GM12864 (cell line): ENCODE results near the gene WDR59.
"Not testable (repeated sequence)": the region's sequence is repeated elsewhere in the genome, so short reads cannot be mapped to it uniquely, and the experiment has no call there.

Source experiments
- DNase-seq: peaks from one replicate; pipeline ENCODE4 v3.0.0-alpha.2; 2011; ENCODE audit warnings: low read depth
- H3K4me3 ChIP-seq: 2 replicates; pipeline ENCODE4 v1.5.1; 2011; ENCODE audit warnings: mild to moderate bottlenecking, low read depth, low read length, control low read depth
- TF ChIP-seq, protein P1 (sequence below): IDR thresholded peaks from 2 replicates; pipeline ENCODE4 v1.5.1; 2011; ENCODE audit warnings: low read depth, mild to moderate bottlenecking, moderate library complexity, low read length, control low read depth, inconsistent platforms; ENCODE audit errors: missing control alignments

WDR59 gene, protein sequence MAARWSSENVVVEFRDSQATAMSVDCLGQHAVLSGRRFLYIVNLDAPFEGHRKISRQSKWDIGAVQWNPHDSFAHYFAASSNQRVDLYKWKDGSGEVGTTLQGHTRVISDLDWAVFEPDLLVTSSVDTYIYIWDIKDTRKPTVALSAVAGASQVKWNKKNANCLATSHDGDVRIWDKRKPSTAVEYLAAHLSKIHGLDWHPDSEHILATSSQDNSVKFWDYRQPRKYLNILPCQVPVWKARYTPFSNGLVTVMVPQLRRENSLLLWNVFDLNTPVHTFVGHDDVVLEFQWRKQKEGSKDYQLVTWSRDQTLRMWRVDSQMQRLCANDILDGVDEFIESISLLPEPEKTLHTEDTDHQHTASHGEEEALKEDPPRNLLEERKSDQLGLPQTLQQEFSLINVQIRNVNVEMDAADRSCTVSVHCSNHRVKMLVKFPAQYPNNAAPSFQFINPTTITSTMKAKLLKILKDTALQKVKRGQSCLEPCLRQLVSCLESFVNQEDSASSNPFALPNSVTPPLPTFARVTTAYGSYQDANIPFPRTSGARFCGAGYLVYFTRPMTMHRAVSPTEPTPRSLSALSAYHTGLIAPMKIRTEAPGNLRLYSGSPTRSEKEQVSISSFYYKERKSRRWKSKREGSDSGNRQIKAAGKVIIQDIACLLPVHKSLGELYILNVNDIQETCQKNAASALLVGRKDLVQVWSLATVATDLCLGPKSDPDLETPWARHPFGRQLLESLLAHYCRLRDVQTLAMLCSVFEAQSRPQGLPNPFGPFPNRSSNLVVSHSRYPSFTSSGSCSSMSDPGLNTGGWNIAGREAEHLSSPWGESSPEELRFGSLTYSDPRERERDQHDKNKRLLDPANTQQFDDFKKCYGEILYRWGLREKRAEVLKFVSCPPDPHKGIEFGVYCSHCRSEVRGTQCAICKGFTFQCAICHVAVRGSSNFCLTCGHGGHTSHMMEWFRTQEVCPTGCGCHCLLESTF

DNA sequence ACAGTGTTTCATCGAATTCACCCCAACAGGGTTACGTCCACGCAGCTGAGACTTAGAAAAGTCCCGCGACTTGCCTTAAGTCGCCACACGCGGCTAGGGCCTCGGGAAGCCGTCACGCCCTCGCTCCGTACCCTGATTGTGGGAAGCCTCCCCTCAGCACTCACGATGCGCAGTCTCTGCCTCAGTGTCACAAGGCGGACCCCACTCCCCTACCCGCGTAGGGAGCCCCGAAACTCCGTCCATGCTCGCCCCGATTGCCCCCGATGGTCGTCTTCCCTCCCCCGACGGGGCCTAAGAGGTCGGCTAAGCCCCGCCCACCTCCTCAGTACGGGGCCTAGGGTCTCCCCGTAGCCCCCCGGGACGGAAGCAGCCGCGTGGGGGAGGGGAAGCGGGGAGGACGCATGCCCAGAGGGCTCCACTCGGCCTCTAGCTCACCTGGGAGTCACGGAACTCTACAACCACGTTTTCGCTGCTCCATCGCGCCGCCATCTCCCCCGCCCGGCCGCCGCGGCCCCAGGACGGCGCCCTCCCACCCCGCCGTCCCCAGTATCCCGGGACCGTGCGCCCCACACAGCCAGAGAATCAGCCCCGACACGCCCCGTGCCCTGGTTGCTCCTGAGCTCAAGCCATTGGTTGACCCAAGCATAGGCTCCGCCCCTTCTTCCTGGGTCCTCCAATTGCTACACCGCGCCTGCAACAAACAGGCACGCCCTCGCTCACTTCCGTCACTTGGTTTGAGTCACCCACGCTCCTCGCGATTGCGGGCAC lies at the start of gene WDR59:
Gene WDR59 (minus strand): TSS at position 595 of the 768 bp plus-strand sequence. CDS start 106 bp downstream, at position 489.
- TF ChIP-seq, protein P1, sequence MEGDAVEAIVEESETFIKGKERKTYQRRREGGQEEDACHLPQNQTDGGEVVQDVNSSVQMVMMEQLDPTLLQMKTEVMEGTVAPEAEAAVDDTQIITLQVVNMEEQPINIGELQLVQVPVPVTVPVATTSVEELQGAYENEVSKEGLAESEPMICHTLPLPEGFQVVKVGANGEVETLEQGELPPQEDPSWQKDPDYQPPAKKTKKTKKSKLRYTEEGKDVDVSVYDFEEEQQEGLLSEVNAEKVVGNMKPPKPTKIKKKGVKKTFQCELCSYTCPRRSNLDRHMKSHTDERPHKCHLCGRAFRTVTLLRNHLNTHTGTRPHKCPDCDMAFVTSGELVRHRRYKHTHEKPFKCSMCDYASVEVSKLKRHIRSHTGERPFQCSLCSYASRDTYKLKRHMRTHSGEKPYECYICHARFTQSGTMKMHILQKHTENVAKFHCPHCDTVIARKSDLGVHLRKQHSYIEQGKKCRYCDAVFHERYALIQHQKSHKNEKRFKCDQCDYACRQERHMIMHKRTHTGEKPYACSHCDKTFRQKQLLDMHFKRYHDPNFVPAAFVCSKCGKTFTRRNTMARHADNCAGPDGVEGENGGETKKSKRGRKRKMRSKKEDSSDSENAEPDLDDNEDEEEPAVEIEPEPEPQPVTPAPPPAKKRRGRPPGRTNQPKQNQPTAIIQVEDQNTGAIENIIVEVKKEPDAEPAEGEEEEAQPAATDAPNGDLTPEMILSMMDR: no peak
- H3K4me3 ChIP-seq: peak within 1 kb of the TSS; percentile 94
- peak; percentile 99 for DNase-seq

DNA sequence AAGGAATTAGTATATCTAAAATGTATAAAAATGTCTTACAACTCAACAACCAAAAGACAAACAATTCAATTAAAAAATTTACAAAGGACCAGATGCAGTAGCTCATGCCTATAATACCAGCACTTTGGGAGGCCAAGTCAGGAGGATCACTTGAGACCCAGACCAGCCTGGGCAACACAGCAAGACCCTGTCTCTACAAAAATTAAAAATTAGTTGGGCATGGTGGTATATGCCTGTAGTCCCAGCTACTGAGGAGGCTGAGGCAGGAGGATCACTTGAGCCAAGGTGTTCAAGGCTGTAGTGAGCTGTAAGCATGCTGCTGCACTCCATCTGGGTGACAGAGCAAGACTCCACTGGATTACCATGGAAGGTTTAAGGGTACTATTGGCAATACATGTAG lies 47.7 kb upstream of the WDR59 start:
- no peak overlapping the region for H3K4me3 ChIP-seq
- DNase-seq: no peak
- TF ChIP-seq, protein P1: no peak

DNA sequence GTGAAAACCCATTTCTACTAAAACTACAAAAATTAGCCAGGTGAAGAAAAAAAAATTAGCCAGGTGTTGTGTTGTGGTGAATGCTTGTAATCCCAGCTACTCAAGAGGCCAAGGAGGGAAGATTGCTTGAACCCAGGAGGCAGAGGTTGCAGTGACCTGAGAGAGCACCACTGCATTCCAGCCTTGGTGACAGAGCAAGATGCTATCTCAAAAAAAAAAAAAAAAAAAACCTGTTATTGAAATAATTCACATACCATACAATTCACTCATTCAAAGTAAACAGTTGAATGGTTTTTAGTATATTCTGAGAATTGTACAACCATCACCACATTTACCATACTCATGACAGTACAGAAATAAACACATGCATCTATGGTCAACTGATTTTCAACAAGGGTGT lies 44.9 kb upstream of the WDR59 start:
- TF ChIP-seq, protein P1: no peak
- no peak for DNase-seq
- H3K4me3 ChIP-seq: no peak overlapping the region

DNA sequence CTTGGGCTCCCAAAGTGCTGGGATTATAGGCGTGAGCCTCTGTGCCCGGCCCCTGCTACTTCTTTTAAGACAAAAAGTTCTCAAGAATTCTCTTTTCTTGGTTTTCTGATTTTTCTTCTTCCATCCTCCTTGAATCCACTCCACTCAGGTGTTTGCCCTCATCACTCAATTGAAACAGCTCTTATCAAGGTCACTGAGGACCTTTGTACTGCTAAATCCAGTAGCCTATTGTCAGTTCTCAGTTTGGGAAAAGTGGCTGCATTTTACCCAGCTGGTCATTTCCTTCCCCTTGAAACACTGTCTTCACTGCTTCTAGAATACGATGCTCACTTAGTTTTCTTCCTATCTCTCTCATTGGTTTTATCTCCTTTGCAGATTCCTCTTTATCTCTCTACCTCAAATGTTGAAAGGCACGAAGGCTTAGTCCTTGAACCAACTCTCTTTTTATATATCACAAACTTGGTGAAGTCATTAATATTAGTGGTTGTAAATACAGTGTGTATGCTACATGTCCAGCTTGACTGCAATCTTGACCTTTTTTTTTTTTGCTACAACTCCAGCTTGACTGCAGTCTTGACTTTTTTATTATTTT lies 43.7 kb upstream of the WDR59 start:
- no peak for DNase-seq
- no peak overlapping the region for H3K4me3 ChIP-seq
- TF ChIP-seq, protein P1: no peak

DNA sequence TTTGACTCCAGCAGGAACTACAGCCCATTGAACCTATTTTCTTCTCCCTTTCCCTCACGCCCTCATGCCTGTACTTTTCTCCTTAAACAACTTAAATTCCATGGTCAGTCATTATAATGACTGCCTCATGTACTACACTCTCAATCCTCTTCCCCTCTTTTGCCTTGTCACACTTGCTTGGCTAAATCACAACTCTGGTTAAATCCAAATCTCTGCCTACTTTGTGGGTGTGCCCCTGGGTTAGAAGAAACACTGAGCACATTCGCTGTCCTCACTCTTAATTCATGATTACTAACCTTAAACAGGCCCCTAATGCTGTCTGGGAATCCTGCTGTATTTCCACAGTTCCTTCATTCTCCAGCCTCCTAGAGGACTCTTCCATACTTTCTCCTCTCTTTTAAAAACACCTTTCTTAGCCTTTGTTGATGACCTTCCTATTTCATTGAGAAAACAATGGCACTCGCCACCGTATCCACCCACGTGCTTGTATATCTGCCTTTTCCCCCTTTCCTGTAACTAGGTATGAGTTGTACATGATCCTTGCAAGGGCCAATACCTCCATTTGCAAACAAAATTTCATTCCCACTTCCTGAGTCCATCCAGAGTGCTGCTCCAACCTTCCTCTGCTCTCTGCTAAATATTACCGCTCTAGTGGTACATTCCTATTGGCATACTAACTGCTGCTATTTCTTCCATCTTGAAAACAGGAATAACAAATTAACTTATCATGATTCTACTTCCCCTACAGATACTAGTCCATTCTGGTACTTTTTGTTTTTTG lies 42.8 kb upstream of the WDR59 start:
- no peak overlapping the region for H3K4me3 ChIP-seq
- no peak for DNase-seq
- TF ChIP-seq, protein P1: no peak

GRCh38 chr16:75026892-75027391 lies 42.0 kb upstream of the WDR59 start:
- TF ChIP-seq, protein P1: no peak
- no peak for DNase-seq
- no peak overlapping the region for H3K4me3 ChIP-seq

DNA sequence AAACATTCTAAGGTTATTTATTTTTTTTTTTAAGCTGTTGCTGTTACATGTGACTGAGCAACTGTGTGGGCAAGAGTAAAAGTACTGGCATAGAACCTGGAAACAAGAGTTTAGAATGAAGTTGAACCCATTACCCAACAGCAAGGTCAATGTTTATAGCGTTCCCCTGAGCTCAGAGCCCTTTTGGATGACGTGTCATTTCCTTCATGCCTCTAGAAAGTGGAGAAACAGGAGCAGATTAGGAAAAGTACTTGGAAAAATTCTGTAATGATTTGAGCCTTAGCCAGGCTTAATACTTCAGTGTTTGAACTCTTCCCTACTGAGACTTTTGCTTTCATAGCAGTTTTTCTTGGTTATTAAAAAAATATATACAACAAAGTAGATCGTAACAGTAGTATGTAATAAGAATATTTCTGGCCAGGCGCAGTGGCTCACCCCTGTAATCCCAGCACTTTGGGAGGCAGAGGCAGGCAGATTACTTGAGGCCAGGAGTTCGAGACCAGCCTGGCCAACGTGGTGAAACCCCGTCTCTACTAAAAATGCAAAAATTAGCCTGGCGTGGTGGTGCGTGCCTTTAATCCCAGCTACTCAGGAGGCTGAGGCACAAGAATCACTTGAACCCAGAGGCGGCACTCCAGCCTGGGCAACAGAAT lies 41.4 kb upstream of the WDR59 start:
- not testable (repeated sequence) for DNase-seq, H3K4me3 ChIP-seq
